ENCODE measurements around the gene MAD1L1.

Gene MAD1L1

GRCh38 chr7:1856888-1857441 lies 375.8 kb downstream of the MAD1L1 start:
- DNase-seq, result no peak

DNA sequence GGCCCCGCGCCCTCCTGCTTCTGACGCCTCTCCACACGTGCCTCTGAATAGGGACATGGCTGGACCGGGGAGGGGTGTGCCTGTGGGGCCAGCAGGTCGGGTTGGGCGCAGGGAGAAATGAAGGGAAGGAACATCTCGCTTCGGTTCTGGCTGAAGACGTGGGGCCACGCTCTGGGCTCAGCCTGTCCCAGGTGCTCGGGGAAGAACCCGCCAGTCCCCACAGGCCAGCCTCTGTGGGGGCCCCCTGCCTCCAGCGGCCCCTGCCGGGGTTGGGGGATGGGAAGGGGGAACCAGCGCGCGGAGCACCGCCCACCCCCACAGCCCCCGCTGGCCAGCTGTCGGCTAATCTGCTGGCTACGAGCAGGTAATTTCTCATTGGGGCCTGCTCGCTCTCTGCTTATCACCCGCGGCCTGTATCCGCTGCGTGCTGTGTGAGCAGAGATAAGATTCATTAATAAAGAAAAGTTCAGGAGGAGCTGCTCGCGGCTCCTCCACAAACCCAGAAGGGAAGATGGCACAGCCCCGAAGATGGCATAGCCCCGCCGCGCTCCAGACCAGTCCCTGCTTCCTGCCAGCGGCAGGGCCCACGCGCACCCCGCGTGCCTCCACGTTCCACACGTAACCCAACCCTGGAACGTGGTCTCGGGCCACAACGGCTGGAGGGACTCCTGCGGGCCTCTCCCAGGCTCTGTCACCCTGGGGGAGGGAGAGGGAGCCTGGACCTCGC lies 376.4 kb downstream of the MAD1L1 start:
- no peak for DNase-seq

DNA sequence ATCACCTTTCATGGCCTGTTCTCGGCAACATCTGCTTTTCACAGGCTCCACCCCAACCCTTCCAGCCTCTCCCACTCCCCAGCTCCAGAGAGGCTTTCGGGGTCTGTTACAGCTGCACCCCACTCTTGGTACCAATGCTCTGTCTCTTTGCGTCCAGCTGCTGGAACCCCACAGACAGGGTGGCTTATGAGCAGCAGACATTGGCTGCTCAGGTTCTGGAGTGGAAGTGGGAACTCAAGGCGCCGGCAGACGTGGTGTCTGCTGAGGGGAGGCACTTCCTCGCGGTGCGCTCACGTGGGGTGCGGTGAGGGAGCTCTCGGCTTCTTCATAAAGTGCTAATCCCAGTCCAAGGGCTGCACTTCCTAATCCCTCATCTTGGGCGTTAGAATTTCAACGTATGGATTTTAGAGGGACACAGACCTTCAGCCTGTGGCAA lies 377.0 kb downstream of the MAD1L1 start:
- no peak for DNase-seq

DNA sequence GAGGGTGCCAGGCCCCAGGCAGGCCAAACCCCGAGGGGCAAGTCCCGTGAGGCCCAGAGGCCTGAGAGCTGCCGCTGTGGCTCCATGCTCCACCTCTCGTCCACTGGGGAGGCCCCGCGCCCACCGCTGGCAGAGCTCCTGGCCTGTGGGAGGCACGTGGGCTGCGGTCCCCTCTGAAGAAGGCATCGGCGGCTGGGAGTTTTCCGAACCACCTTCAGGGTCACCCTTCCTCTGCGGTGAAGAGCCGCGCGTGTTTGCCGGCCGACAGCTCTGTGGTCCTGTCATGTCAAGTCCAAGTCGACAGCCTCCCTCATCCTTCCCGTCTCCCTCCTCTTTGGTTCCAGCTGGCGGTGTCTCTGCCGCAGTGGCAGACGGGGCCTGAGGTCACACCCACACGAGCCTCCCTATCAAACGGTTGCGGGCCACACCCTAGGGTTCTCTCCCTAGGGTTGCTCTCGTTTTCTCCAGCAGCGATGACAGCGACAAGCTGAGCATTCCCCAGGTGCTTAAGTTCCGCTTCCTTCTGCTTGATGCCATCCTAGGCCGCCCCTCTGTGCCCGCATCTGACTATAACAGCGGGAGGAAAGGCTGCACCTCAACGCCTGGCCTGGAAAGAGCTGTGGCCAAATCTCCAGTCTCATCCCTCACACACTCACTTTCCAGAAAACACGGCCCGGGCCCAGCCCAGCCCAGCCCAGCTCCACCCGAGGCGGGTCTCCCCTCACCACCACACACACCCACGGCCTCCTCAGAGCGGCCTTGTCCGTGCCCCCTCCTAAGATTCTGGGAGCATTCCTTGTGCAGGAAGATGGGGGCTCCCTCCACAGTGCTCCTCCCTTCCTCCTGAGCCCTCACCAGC lies 377.6 kb downstream of the MAD1L1 start:
- no peak for DNase-seq

DNA sequence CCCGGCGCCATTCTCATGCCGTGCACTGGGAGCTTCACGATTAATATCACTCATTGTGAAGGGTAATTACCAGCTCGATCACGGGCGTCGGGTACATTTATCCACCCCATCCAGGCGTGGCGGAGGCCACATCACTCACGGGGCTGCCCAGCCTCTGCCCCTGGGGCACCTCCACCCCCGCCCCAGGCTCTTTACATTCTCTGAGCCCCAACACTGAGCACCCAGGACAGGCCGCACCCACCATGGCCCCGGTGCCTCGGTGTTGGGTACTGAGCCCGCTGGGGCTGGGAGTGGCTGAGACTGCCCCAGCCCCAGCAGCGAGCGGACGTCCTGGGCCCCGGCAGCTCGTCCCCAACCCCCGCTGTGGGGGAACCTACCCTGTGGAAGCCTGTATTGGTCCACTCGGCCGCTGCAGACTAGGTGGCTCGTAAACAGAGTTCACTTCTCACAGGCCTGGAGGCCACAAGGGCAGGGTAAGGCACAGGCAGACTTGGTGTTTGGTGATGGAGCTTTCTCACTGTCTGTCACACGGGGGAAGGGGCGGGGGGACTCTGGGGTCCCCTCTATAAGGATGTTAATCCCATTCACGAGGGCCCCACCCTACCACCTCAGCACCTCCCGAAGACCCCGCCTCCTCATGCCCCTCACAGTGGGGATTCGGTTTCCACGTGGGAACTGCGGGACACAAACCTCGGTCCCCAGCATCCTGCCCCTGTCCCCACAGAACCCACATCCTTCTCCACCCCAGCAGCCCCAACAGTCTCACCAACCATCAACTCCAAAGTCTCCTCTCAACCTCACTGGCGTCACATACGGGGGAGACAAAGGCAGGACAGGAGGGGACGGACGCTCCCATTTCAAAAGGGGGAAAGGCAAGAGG lies 378.5 kb downstream of the MAD1L1 start:
- DNase-seq, result no peak

DNA sequence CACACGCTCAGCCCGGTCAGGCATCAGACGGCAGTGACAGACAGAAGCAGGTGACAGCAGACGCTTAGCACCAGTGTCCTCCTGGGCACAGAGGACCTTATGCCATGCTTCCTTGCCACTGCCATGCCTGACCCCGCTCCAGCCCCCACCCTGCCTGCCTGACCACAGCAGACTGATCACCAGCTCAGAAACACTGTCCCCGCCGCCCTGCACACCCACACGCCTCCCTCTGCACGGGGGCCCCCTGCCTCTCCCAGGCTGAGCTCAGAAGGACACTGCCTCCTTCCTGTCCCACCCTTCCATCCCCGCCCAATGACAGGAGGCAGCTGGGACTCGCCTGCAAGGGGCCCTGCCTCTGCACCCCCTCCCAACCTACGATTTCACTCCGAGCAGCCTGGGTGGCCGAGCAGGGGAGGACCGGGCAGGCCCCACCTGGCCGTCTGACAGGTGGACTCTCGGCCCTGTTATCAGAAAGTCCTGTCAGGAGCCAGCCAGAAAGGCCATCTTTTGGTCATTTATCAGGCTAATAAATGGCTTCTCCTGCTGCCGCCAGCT lies 379.2 kb downstream of the MAD1L1 start:
- no peak for DNase-seq

DNA sequence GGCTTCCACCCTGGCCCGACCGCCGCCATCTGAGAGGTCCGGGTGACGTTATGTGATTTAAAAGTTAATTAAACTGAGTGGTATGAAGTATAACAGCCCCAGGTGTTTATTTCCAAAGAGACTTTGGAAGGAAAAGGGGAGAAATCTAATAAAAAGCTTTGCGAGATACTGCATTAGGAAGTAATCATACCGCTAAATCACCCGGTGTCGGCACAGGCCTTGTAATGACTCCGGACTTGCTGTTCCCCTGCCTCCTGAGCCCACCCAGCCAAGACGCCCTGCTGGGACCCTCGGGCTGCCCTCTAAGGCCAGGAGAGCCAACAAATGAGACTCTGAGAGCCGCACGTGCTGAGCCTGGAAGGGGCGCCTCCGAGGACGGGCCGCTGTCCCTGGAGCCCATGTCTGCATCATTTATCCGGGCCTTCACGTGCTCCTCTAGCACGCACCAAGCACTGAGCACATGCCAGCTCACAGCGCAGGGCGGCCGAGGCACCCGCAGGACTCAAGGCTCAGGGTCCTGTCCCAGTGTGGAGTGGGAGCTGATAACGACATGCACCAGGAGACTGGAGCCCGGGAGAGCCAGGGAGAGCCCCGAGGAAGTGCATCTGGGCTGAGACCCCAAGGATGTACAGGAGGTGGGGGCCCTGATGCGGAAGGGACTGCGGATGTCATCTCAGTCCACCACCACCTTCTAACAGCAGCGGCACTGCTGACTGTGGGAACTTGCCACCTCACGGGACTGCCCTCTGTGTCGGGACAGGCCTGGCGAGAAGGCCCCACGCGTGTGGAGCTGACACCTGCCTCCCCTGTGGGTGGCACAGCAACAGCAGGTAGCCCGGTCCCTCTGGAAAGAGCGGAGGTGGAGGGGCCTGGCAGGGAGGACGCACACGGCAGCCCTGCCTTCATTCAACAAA lies 380.0 kb downstream of the MAD1L1 start:
- no peak for DNase-seq

- peak in 1 of 14 donors; percentile 5 for DNase-seq
Observed at GRCh38 chr7:1851721-1852516, 380.8 kb downstream of the MAD1L1 start.

- no peak for DNase-seq
Observed at GRCh38 chr7:1850976-1851571, 381.7 kb downstream of the MAD1L1 start.

DNA sequence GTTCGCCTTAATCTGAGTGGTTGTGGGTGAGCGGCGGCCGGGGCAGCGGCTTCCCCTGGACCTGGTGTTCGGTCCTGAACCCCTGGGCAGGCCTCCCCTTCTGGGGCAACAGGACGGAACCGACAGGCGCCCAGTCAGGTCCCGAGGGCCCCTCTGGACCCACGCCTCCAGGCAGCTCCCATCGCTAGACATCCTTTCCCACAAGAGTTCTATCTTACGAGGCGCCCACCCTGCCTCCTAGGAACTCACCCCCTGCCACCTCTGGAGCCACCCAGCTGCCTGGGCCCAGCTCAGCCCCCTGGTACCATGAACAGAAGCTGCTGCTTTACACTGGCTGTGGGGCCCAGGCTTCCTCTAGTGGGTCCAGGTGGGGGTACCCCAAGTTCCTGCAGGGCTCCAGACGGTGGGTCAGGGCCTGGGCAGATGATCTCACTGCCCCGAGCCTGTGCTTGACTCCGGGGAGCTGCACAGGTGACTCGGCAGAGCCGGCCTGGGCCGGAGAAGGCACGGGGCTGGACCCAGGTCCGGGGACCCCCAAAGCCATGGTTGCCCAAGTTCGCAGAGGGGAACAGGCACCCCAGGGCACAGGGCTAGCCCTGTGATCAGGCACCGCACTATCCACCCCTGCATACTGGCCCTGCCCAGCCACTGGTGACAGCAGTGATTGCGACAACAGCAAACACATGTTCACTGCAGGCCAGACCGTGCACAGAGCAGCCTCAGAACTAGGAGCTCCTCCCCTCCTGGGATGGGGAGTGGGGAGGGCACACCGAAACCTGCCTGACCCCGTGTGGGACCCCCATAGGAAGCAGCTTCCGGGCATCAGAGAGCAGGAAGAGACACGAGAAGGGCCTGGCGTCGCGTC lies 382.4 kb downstream of the MAD1L1 start:
- no peak for DNase-seq

GRCh38 chr7:1849351-1850041 lies 383.2 kb downstream of the MAD1L1 start:
- no peak for DNase-seq

DNA sequence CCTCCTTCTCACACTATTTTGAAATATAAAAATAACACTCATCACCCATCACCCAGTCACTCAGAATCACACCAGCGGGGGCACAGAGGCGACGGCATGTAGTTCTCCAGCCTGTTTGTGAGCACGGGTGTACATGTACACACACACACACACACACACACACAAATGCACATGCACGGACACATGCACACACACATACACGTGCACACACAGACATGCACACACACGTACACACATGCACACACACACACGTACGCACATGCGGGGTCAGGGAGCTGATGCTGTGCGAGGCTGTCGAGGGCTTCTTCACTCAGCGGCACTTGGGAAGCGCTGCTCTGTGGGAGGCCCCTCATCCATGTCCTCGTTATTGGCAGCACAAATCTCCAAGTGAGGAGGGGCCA lies 383.8 kb downstream of the MAD1L1 start:
- no peak for DNase-seq

DNA sequence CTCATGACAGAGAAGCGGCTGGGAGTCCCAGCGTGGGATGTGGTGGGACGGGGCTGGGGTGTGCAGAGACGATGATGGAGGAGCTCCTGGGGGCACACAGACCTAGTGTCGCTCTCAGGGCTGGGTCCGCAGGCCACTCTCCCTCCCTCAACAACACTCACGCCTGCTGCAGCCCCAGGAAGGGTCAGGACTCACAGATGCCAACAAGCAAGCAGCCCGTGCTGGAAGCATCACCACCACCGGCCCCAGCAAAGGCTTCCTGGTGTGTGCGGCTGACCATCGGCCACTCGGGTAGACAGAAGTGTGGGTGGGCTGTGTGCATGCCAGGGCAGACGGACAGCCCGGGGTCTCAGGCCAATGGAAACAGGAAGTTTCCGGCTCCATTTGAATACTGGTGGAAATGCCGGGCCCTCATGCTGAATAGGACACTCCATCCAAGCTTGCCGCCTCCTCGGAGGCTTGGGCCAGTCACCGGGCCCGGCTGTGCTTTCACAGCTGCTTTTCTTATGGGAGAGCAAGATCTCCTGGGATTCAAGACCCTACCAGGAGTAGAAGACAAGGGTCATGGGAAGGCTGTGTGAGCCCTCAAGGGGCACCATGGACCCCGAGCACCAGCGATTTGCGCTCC lies 384.6 kb downstream of the MAD1L1 start:
- DNase-seq, result no peak

- no peak for DNase-seq
Observed at GRCh38 chr7:1847260-1848001, 385.3 kb downstream of the MAD1L1 start.

DNA sequence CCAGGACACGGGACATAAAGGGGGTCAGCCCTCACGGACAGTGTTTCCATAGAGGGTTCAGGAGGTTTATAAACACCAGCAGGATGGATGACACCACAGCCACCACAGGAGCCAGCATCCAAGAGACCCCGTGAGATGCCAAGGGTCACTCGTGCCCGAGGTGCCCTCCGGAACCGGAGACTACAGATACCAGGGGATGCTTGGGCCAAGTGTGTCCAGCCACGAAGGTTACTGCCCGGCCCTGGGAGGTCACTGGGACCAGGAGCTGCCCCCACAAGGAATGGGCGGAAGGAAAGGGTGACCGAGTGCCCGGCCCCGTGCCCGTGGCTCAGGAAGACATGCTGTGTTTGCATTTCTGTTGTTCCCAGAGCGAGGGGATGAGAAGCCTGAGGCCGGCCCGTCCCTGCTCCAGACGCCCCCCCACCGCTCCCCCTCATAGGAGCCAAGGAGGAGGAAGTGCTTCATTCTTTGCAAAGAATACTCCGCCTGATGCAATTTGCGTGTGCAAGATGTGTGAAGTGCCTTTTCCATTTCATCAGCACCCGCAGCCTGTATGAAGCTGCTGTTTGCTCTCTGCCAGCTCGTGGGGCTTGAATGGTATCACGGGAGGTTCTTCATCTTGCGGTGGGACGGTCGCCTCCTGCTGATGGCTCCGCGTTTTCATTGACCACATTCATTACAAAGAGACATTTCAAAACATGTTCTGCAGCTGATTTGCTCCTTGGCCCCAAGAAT lies 386.2 kb downstream of the MAD1L1 start:
- no peak for DNase-seq

All from C1 segment of cervical spinal cord (tissue), 14 donors.